ENCODE measurements around the gene BIRC7. TPM values are rescaled to one million over a fixed set of nuclear protein-coding genes. Genes with fewer than 3 reads are reported as not detected.

The BIRC7 gene
- total RNA-seq, 2 experiments from 2014 or later: not detected

GRCh38 chr20:63232235-63233060 lies 3.3 kb upstream of the BIRC7 start:
- no peaks in the 10 kb centered on the region for H3K9me3 Mint-ChIP-seq
- CTCF ChIA-PET: interaction anchor here (1.1 kb wide), 1 partner anchor 9 kb away, joined by 4 read pairs; no protein-coding TSS in a partner anchor
- H3K36me3 Mint-ChIP-seq (ENCODE audit: low read depth): no peaks in the 10 kb centered on the region
- H3K27me3 Mint-ChIP-seq: peaks cover 38% of the 10 kb centered on the region
- ATAC-seq (ENCODE audit: poor library complexity) (no peak), DNase-seq (no peak)
- Histone ChIP-seq H3K4me3 (ENCODE audit: low read length) (no peak overlapping the region), H3K27me3 (ENCODE audit: control insufficient read depth in 1 of 2, insufficient read depth in 2 of 2, low read length in 2 of 2) (peaks cover 28 to 49% of the 10 kb centered on the region in 2 experiments), H3K9me3 (ENCODE audit: control insufficient read depth in 1 of 2, insufficient read depth in 1 of 2, low read length in 2 of 2) (peaks cover 0 to 8% of the 10 kb centered on the region in 2 experiments), H3K27ac (ENCODE audit: low read depth in 1 of 2, low read length in 2 of 2) (no peak overlapping the region), H3K4me1 (ENCODE audit: insufficient read depth, low read length) (peaks cover 17% of the 10 kb centered on the region), H3K36me3 (ENCODE audit: insufficient read depth, low read length) (no peaks in the 10 kb centered on the region)
- no peak overlapping the region for H3K4me3 Mint-ChIP-seq
- intact Hi-C loops (cut with DNase I, micrococcal nuclease): no loop called here
- POLR2A ChIA-PET: no interaction called here
- H3K27ac Mint-ChIP-seq: no peak overlapping the region
- no peak for TF ChIP-seq CTCF (IDR thresholded peaks at IDR 0.05)
- H3K4me1 Mint-ChIP-seq (ENCODE audit: low read depth): peaks cover 4% of the 10 kb centered on the region

GRCh38 chr20:63233061-63233344 lies 2.7 kb upstream of the BIRC7 start:
- Mint-ChIP-seq H3K4me3 (no peak overlapping the region), H3K4me1 (ENCODE audit: low read depth) (peaks cover 4% of the 10 kb centered on the region), H3K36me3 (ENCODE audit: low read depth) (no peaks in the 10 kb centered on the region), H3K27me3 (peaks cover 38% of the 10 kb centered on the region), H3K9me3 (no peaks in the 10 kb centered on the region), H3K27ac (no peak overlapping the region)
- no peak for ATAC-seq (ENCODE audit: poor library complexity)
- H3K36me3 ChIP-seq (ENCODE audit: insufficient read depth, low read length): no peaks in the 10 kb centered on the region
- TF ChIP-seq CTCF (IDR thresholded peaks at IDR 0.05): no peak
- no peak overlapping the region for H3K4me3 ChIP-seq (ENCODE audit: low read length)
- H3K27ac ChIP-seq (ENCODE audit: low read depth in 1 of 2, low read length in 2 of 2): no peak overlapping the region
- CTCF ChIA-PET: interaction anchor here (1.1 kb wide), 1 partner anchor 10 kb away, joined by 4 read pairs; no protein-coding TSS in a partner anchor
- intact Hi-C loops (cut with DNase I, micrococcal nuclease): no loop called here
- H3K4me1 ChIP-seq (ENCODE audit: insufficient read depth, low read length): peaks cover 17% of the 10 kb centered on the region
- no peak for DNase-seq
- POLR2A ChIA-PET: no interaction called here
- peaks cover 28 to 49% of the 10 kb centered on the region in 2 experiments for H3K27me3 ChIP-seq (ENCODE audit: control insufficient read depth in 1 of 2, insufficient read depth in 2 of 2, low read length in 2 of 2)
- H3K9me3 ChIP-seq (ENCODE audit: control insufficient read depth in 1 of 2, insufficient read depth in 1 of 2, low read length in 2 of 2): peaks cover 0 to 8% of the 10 kb centered on the region in 2 experiments

- ChIA-PET POLR2A (no interaction called here), CTCF (interaction anchor here (1.1 kb wide), 1 partner anchor 11 kb away, joined by 4 read pairs; no protein-coding TSS in a partner anchor)
- Mint-ChIP-seq H3K4me1 (ENCODE audit: low read depth) (peaks cover 4% of the 10 kb centered on the region), H3K27me3 (peaks cover 37% of the 10 kb centered on the region), H3K27ac (no peak overlapping the region), H3K9me3 (no peaks in the 10 kb centered on the region), H3K36me3 (ENCODE audit: low read depth) (no peaks in the 10 kb centered on the region), H3K4me3 (no peak overlapping the region)
- peaks cover 17% of the 10 kb centered on the region for H3K4me1 ChIP-seq (ENCODE audit: insufficient read depth, low read length)
- peaks cover 0 to 8% of the 10 kb centered on the region in 2 experiments for H3K9me3 ChIP-seq (ENCODE audit: control insufficient read depth in 1 of 2, insufficient read depth in 1 of 2, low read length in 2 of 2)
- no peak for DNase-seq
- H3K27me3 ChIP-seq (ENCODE audit: control insufficient read depth in 1 of 2, insufficient read depth in 2 of 2, low read length in 2 of 2): peaks cover 26 to 45% of the 10 kb centered on the region in 2 experiments
- H3K36me3 ChIP-seq (ENCODE audit: insufficient read depth, low read length): no peaks in the 10 kb centered on the region
- intact Hi-C loops (cut with DNase I, micrococcal nuclease): no loop called here
- H3K27ac ChIP-seq (ENCODE audit: low read depth in 1 of 2, low read length in 2 of 2): no peak overlapping the region
- H3K4me3 ChIP-seq (ENCODE audit: low read length): no peak overlapping the region
- no peak for TF ChIP-seq CTCF (IDR thresholded peaks at IDR 0.05)
- no peak for ATAC-seq (ENCODE audit: poor library complexity)
Measured at GRCh38 chr20:63233924-63234323, 1.8 kb upstream of the BIRC7 start.

All from CD4-positive, alpha-beta T cell (primary cell).